Coronary artery (tissue), 2 donors: ENCODE measurements around the gene ATRAID.

Source experiments
- DNase-seq: peaks from one replicate; pipeline ENCODE4 v3.0.0-alpha.2; 2017; ENCODE audit warnings: low spot score
- H3K27ac ChIP-seq, 2 donors: fragments of 200-600 bp; sonication (generic); one replicate each; pipeline ENCODE4 v1.5.1; 2016 to 2019
- H3K4me3 ChIP-seq: fragments of 200-600 bp; sonication (generic); 2 replicates; pipeline ENCODE4 v1.5.1; 2016; ENCODE audit warnings: mild to moderate bottlenecking, moderate library complexity
- CTCF ChIP-seq: fragments of 200-600 bp; sonication (generic); IDR thresholded peaks from one replicate; pipeline ENCODE4 v1.5.1; 2019; ENCODE audit warnings: antibody characterized with exemption

The ATRAID gene

GRCh38 chr2:27250652-27251379 is 39.0 kb downstream of the ATRAID start:
- Histone ChIP-seq H3K27ac (no peak overlapping the region), H3K4me3 (no peak overlapping the region)
- DNase-seq, result no peak
- no peak for TF ChIP-seq CTCF

GRCh38 chr2:27251766-27252165 is 39.9 kb downstream of the ATRAID start:
- no peak for DNase-seq
- TF ChIP-seq CTCF, result no peak
- H3K4me3 ChIP-seq, result no peak overlapping the region
- H3K27ac ChIP-seq, result no peak overlapping the region

GRCh38 chr2:27255187-27255586 is 43.3 kb downstream of the ATRAID start:
- no peak overlapping the region for H3K4me3 ChIP-seq
- peak overlapping the region in 1 of 2 donors; percentile 42 for H3K27ac ChIP-seq
- no peak for DNase-seq
- no peak for TF ChIP-seq CTCF

GRCh38 chr2:27255660-27256059 is 43.8 kb downstream of the ATRAID start:
- TF ChIP-seq CTCF, result no peak
- DNase-seq, result no peak
- peak overlapping the region in 1 of 2 donors; percentile 42 for H3K27ac ChIP-seq
- no peak overlapping the region for H3K4me3 ChIP-seq

- no peak for DNase-seq
Observed at GRCh38 chr2:27256855-27257454, 45.1 kb downstream of the ATRAID start.

GRCh38 chr2:27258051-27258450 is 46.2 kb downstream of the ATRAID start:
- no peak overlapping the region for H3K27ac ChIP-seq
- H3K4me3 ChIP-seq, result no peak overlapping the region
- TF ChIP-seq CTCF, result no peak
- DNase-seq, result no peak

More at GRCh38 chr2:27256855-27257454, 45.1 kb downstream of the ATRAID start:
- no peak for TF ChIP-seq CTCF
- Histone ChIP-seq H3K27ac (no peak overlapping the region), H3K4me3 (no peak overlapping the region)
